Naive B cell (primary cell): ENCODE measurements around the gene EFR3B. TPM values are rescaled to one million over a fixed set of nuclear protein-coding genes. Genes with fewer than 3 reads are reported as not detected.
"Not testable (repeated sequence)": the region's sequence is repeated elsewhere in the genome, so short reads cannot be mapped to it uniquely, and the experiment has no call there.

Source experiments
- ATAC-seq, 2 donors: fragments of 150-1000 bp; cut with Tn5 transposase; 2 replicates each; pipeline ENCODE4 v1.10.0; 2021; ENCODE audit warnings: low read depth in 2 of 2, mild to moderate bottlenecking in 2 of 2, moderate library complexity in 2 of 2
- DNase-seq: peaks from one replicate; pipeline ENCODE4 v3.0.0; 2022
- H3K27ac Mint-ChIP-seq, 6 donors: one replicate each; pipeline ENCODE4 v1.8.0; 2020 to 2022; ENCODE audit warnings: mild to moderate bottlenecking in 6 of 6, mixed read lengths in 6 of 6, moderate library complexity in 5 of 6, inconsistent platforms in 2 of 6
- H3K27me3 Mint-ChIP-seq, 3 donors: one replicate each; pipeline ENCODE4 v1.8.0; 2021 to 2022; ENCODE audit warnings: mixed read lengths in 3 of 3, mild to moderate bottlenecking in 1 of 3
- H3K36me3 Mint-ChIP-seq, 2 donors: one replicate each; pipeline ENCODE4 v1.8.0; 2020 to 2022; ENCODE audit warnings: mixed read lengths in 2 of 2, inconsistent platforms in 1 of 2, mild to moderate bottlenecking in 1 of 2
- H3K4me1 Mint-ChIP-seq, 3 donors: one replicate each; pipeline ENCODE4 v1.8.0; 2020 to 2022; ENCODE audit warnings: mixed read lengths in 3 of 3, inconsistent platforms in 1 of 3, mild to moderate bottlenecking in 1 of 3, moderate library complexity in 1 of 3
- H3K4me3 Mint-ChIP-seq, 8 donors: one replicate each; pipeline ENCODE4 v1.8.0; 2020 to 2022; ENCODE audit warnings: mild to moderate bottlenecking in 8 of 8, mixed read lengths in 8 of 8, moderate library complexity in 8 of 8, inconsistent platforms in 2 of 8
- H3K9me3 Mint-ChIP-seq, 7 donors: one replicate each; pipeline ENCODE4 v1.8.0; 2020 to 2022; ENCODE audit warnings: mixed read lengths in 7 of 7, mild to moderate bottlenecking in 5 of 7, inconsistent platforms in 2 of 7, moderate library complexity in 1 of 7
- polyA plus RNA-seq, 6 donors: library from polyadenylated mRNA; unstranded; fragments of 300-500 nt; fragmentation: Illumina TruSeq; gene quantifications; one replicate each; pipeline ENCODE4 v1.2.3, GENCODE V29; 2021; ENCODE audit warnings: low read depth in 6 of 6

The EFR3B gene, protein sequence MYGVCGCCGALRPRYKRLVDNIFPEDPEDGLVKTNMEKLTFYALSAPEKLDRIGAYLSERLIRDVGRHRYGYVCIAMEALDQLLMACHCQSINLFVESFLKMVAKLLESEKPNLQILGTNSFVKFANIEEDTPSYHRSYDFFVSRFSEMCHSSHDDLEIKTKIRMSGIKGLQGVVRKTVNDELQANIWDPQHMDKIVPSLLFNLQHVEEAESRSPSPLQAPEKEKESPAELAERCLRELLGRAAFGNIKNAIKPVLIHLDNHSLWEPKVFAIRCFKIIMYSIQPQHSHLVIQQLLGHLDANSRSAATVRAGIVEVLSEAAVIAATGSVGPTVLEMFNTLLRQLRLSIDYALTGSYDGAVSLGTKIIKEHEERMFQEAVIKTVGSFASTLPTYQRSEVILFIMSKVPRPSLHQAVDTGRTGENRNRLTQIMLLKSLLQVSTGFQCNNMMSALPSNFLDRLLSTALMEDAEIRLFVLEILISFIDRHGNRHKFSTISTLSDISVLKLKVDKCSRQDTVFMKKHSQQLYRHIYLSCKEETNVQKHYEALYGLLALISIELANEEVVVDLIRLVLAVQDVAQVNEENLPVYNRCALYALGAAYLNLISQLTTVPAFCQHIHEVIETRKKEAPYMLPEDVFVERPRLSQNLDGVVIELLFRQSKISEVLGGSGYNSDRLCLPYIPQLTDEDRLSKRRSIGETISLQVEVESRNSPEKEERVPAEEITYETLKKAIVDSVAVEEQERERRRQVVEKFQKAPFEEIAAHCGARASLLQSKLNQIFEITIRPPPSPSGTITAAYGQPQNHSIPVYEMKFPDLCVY
- under 1 TPM in 2 of 6 donors, not detected in 4; 0.10 to 0.16 TPM for polyA plus RNA-seq

GRCh38 chr2:25041928-25042320 lies at the start of gene EFR3B:
Gene EFR3B (plus strand): TSS chr2:25042076. CDS start chr2:25042313, 237 bp downstream.
- Mint-ChIP-seq H3K27ac (peak within 1 kb of the TSS in 3 of 6 donors; percentile 9 to 72 (median 52)), H3K4me1 (peaks cover 22 to 27% (median 24%) of the 10 kb centered on the region in 3 donors), H3K4me3 (peak within 1 kb of the TSS; percentile 69 to 90 (median 86)), H3K36me3 (no peaks in the 10 kb centered on the region), H3K9me3 (no peaks in the 10 kb centered on the region), H3K27me3 (peaks cover 28 to 47% (median 41%) of the 10 kb centered on the region in 3 donors)
- peak; percentile 93 to 95 for ATAC-seq
- peak; percentile 89 for DNase-seq

DNA sequence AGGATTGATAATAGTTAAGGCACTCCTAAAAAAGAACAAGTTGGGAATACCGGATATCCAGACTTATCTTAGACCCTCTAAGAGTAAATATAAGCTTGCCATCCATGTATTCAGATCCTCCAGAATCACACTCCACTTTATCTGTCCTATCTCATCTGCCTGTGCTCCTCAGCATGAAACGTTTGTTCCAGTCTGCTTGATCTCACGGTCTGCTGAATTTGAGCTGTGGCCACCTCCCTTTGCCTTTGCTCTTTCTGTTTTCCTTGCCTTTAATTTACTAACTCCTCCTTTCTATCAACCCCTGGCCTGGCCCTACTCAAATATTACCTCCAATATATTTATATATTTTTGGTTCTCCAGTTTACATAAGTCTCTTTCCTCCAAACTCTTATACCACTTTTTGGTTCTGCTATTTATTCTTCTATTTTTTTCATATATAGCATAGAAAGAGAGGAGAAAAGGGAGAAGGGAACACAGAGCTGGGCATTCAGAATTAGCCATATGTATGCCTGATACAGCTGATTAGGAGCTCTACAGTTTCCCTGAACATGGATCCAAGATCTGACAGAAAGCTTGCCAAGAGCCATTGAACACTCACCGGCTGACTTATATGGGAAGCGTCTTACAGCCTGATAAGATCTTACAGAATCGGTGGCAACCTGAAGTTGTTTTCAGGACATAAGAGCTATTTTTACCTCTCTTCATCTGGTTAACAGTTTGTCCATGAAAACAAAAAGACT lies 48.3 kb upstream of the EFR3B start:
- Mint-ChIP-seq H3K4me1 (peaks cover 3 to 7% (median 4%) of the 10 kb centered on the region in 3 donors), H3K36me3 (no peaks in the 10 kb centered on the region), H3K27ac (no peak overlapping the region), H3K27me3 (peaks cover 0 to 8% (median 4%) of the 10 kb centered on the region in 3 donors), H3K9me3 (peaks cover 0 to 6% (median 0%) of the 10 kb centered on the region in 7 donors), H3K4me3 (no peak overlapping the region)
- ATAC-seq (peak; percentile 43 to 47), DNase-seq (no peak)

DNA sequence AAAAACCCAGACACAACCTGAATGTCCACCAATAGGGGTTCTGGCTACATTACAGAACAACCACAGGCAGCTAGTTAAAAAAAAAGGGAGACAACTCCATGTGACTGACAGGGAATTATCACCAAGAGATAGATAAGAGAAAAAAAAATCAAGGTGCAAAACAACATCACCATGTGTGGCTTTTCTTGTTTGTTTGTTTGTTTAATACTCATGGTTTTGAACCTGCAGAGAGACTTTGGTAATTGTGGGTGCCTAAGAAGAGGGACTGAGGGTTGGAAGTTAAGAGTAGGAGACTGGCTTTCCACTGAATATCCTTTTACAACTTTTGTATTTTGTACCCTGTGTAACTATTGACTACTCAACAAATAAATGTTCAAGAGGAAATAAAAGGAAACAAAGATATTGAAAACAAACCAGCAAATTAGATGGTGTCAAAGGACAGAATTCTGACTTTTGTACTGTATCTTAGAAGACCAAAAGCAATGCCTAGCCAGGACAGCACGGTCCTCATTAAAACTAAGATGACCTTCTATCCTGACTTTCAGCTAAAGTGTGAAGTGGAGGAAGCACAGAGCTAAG lies 47.6 kb upstream of the EFR3B start:
- no peak for ATAC-seq
- no peak overlapping the region for H3K4me3 Mint-ChIP-seq
- DNase-seq = no peak
- H3K4me1 Mint-ChIP-seq = peaks cover 3 to 7% (median 4%) of the 10 kb centered on the region in 3 donors
- peaks cover 0 to 8% (median 4%) of the 10 kb centered on the region in 3 donors for H3K27me3 Mint-ChIP-seq
- no peak overlapping the region for H3K27ac Mint-ChIP-seq
- peaks cover 0 to 6% (median 0%) of the 10 kb centered on the region in 7 donors for H3K9me3 Mint-ChIP-seq
- H3K36me3 Mint-ChIP-seq = no peaks in the 10 kb centered on the region

GRCh38 chr2:24999097-24999496 lies 42.8 kb upstream of the EFR3B start:
- not testable (repeated sequence) for DNase-seq, H3K36me3 Mint-ChIP-seq, H3K9me3 Mint-ChIP-seq, H3K4me1 Mint-ChIP-seq, H3K4me3 Mint-ChIP-seq, ATAC-seq, H3K27ac Mint-ChIP-seq
- peaks cover 0 to 10% (median 4%) of the 10 kb centered on the region in 3 donors for H3K27me3 Mint-ChIP-seq

DNA sequence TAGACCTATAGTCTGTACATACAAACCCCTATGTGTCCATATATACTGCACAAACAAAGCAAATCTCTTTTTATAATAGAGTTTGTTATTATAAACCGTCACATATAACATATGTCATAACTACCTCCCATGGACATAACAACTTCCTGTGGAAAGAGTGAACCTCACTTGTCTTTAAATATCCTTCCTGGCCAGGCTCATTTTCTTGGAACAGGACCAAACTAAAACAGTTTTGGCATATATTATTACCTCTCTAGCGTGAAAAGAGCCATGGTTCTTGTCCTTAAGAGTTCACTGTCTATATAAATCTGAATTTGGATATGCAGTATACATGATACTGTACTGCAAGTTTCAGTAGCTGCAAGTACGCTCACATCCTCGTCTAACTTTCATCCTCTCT lies 41.8 kb upstream of the EFR3B start:
- Mint-ChIP-seq H3K9me3 (no peaks in the 10 kb centered on the region), H3K4me3 (no peak overlapping the region), H3K36me3 (no peaks in the 10 kb centered on the region), H3K27me3 (peaks cover 0 to 10% (median 0%) of the 10 kb centered on the region in 3 donors), H3K27ac (no peak overlapping the region), H3K4me1 (no peaks in the 10 kb centered on the region)
- ATAC-seq (no peak), DNase-seq (no peak)

DNA sequence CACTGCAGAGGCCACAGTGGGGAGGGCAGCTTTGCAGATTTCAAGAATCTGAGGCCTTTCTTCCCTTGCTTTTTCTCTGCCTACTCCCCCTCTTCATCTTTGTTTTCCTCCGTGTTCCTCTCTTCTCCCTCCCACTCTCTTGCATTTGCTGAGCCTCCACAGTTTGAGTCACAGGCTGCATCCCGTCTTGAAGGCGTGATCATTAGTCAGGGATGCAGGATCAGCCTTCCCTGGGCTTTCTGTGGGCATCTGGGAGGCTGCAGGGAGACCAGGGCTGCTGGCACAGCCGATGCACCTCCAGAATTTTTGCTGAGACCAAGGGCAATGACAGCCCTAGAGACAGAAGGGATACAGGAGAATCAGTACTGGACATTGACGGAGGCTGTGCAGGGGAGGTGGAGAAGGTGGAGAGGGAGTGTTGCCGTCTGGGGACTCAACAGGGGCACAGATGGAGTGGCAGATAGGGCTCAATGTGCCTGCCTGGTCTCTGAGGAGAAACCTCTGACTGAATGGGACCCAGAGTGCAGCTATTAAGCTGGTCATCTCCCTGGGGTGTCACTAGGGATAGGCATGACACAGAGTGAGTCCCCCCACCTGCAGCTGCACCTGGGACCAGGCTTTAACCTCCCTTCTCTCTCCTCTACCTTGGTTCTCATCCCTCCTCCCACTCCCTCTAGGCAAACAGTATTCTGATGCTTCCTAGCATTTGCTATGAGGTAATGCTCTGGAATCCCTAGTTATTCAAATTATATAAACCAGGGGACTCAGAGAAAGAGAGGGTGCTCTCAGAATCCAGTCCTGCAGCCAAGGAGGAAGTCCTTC lies 41.2 kb upstream of the EFR3B start:
- ATAC-seq = no peak
- no peaks in the 10 kb centered on the region for H3K9me3 Mint-ChIP-seq
- no peak for DNase-seq
- H3K4me1 Mint-ChIP-seq = no peaks in the 10 kb centered on the region
- peaks cover 0 to 10% (median 0%) of the 10 kb centered on the region in 3 donors for H3K27me3 Mint-ChIP-seq
- peak overlapping the region in 1 of 6 donors; percentile 49 for H3K27ac Mint-ChIP-seq
- H3K36me3 Mint-ChIP-seq = no peaks in the 10 kb centered on the region
- H3K4me3 Mint-ChIP-seq = no peak overlapping the region

DNA sequence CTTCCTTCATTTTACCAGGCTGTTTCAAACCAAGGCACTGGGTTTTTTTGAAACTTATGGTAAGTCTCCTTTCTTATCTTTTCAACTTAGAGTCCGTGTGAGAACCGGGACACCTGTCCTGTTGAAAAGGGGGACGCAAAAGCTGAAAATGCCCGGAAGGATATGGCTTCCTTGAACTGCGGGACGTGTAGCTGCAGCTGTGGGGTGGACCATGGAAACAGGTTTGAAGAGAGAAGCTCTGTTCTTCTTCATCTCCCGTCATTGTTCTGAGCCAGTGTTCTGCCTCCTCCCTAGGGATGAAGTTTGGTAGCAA lies 40.6 kb upstream of the EFR3B start:
- Mint-ChIP-seq H3K27me3 (peaks cover 0 to 10% (median 0%) of the 10 kb centered on the region in 3 donors), H3K9me3 (no peaks in the 10 kb centered on the region)
- no peak for ATAC-seq

DNA sequence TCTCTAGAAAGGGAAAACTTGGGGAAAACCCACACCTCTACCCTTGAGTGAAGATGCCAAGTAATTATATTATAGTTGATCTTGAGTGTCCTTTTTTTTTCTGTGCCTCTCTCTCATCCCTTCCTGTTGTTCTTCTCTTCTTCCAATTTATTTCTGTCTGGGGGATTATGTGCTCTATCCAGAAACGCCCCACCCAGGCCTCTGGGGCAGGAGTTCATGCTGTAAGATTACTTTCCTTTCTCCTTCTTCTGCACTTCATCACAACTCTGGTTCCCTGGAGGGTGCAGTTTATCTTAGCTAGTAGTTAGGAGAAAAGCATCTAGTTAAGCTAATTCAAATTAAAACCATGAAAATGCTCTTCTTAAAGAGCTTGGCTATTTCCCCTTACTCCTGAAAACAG lies 39.8 kb upstream of the EFR3B start:
- no peaks in the 10 kb centered on the region for H3K4me1 Mint-ChIP-seq
- no peak for ATAC-seq
- no peak overlapping the region for H3K4me3 Mint-ChIP-seq
- H3K27me3 Mint-ChIP-seq = peaks cover 0 to 10% (median 0%) of the 10 kb centered on the region in 3 donors
- DNase-seq = no peak
- no peaks in the 10 kb centered on the region for H3K36me3 Mint-ChIP-seq
- no peaks in the 10 kb centered on the region for H3K9me3 Mint-ChIP-seq
- H3K27ac Mint-ChIP-seq = peak overlapping the region in 1 of 6 donors; percentile 7

More for the DNA sequence above, 40.6 kb upstream of the EFR3B start:
- Mint-ChIP-seq H3K4me1 (no peaks in the 10 kb centered on the region), H3K4me3 (no peak overlapping the region), H3K36me3 (no peaks in the 10 kb centered on the region), H3K27ac (no peak overlapping the region)
- DNase-seq = no peak

GRCh38 chr2:25009954-25010353 lies 31.9 kb upstream of the EFR3B start:
- peak overlapping the region in 2 of 6 donors; percentile 1 to 31 for H3K27ac Mint-ChIP-seq
- H3K36me3 Mint-ChIP-seq = no peaks in the 10 kb centered on the region
- ATAC-seq = no peak
- no peak for DNase-seq
- no peak overlapping the region for H3K4me3 Mint-ChIP-seq
- H3K27me3 Mint-ChIP-seq = peaks cover 0 to 7% (median 0%) of the 10 kb centered on the region in 3 donors
- no peaks in the 10 kb centered on the region for H3K9me3 Mint-ChIP-seq
- H3K4me1 Mint-ChIP-seq = no peaks in the 10 kb centered on the region

DNA sequence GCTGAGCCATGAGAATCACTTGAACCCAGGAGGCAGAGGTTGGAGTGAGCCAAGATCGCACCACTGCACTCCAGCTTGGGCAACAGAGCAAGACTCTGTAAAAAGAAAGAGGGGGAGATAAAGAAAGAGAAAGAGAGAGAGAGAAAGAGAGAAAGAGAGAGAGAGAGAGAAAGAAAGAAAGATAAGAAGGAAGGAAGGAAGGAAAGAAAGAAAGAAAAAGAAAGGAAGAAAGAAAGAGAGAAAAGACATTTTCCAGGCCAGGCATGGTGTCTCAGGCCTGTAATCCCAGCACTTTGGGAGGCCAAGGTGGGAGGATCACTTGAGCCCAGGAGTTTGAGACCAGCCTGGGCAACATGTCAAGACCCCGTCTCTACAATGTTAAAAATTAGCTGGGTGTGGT lies 30.5 kb upstream of the EFR3B start:
- DNase-seq, ATAC-seq, H3K36me3 Mint-ChIP-seq, H3K27me3 Mint-ChIP-seq, H3K4me1 Mint-ChIP-seq, H3K4me3 Mint-ChIP-seq, H3K9me3 Mint-ChIP-seq: not testable (repeated sequence)
- H3K27ac Mint-ChIP-seq = peak overlapping the region in 1 of 6 donors; percentile 18

- Mint-ChIP-seq H3K27me3 (peaks cover 0 to 6% (median 0%) of the 10 kb centered on the region in 3 donors), H3K4me3 (no peak overlapping the region), H3K9me3 (no peaks in the 10 kb centered on the region), H3K4me1 (no peaks in the 10 kb centered on the region), H3K36me3 (no peaks in the 10 kb centered on the region), H3K27ac (no peak overlapping the region)
- no peak for ATAC-seq
- DNase-seq = no peak
Observed at GRCh38 chr2:25014631-25015030, 27.2 kb upstream of the EFR3B start.

DNA sequence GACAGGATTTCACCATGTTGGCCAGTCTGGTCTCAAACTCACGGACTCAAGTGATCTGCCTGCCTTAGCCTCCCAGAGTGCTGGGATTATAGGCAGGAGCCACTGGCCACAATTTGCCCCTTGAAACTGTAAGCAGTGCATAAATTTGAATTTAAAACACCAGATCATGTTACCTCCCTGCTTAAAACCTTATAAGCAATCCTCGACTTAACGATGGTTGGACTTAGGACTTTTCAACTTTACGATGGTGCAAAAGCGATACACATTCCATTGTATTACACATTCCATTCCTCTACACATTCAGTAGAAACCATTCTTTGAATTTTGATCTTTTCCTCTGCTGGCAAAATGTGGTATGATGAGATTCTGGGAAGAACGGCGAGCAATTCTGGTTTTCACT lies 23.2 kb upstream of the EFR3B start:
- no peak overlapping the region for H3K4me3 Mint-ChIP-seq
- peaks cover 0 to 7% (median 0%) of the 10 kb centered on the region in 3 donors for H3K27me3 Mint-ChIP-seq
- H3K9me3 Mint-ChIP-seq = no peaks in the 10 kb centered on the region
- DNase-seq (no peak), ATAC-seq (no peak)
- H3K27ac Mint-ChIP-seq = no peak overlapping the region
- no peaks in the 10 kb centered on the region for H3K4me1 Mint-ChIP-seq
- H3K36me3 Mint-ChIP-seq = no peaks in the 10 kb centered on the region
